Endodermal cell (in vitro differentiated cells): ENCODE data around the gene HOXD12. TPM values are rescaled to one million over a fixed set of nuclear protein-coding genes. Genes with fewer than 3 reads are reported as not detected.

Source experiments
- DNase-seq: peaks from one replicate; pipeline ENCODE4 v3.0.0-alpha.2; 2017
- H3K27ac ChIP-seq: 2 replicates; pipeline ENCODE4 v1.5.1; 2013; ENCODE audit warnings: mild to moderate bottlenecking, low read depth, low read length, moderate library complexity
- H3K27me3 ChIP-seq: 2 replicates; pipeline ENCODE4 v1.6.1; 2013; ENCODE audit warnings: mild to moderate bottlenecking, low read length, moderate library complexity; ENCODE audit not compliant: insufficient read depth, control insufficient read depth, poor library complexity, severe bottlenecking
- H3K36me3 ChIP-seq: 2 replicates; pipeline ENCODE4 v1.7.0; 2013; ENCODE audit warnings: mild to moderate bottlenecking, low read length, moderate library complexity; ENCODE audit not compliant: control insufficient read depth, insufficient read depth
- H3K4me1 ChIP-seq: one replicate; pipeline ENCODE4 v1.7.0; 2013; ENCODE audit warnings: low read length; ENCODE audit not compliant: control insufficient read depth, insufficient read depth
- H3K4me3 ChIP-seq: 2 replicates; pipeline ENCODE4 v1.5.1; 2013; ENCODE audit warnings: mild to moderate bottlenecking, low read length, moderate library complexity
- H3K9ac ChIP-seq: 2 replicates; pipeline ENCODE4 v1.6.1; 2013; ENCODE audit warnings: mild to moderate bottlenecking, low read length, moderate library complexity; ENCODE audit not compliant: poor library complexity, severe bottlenecking; ENCODE audit errors: extremely low read depth
- H3K9me3 ChIP-seq: 2 replicates; pipeline ENCODE4 v1.6.1; 2013; ENCODE audit warnings: mild to moderate bottlenecking, low read length, moderate library complexity; ENCODE audit not compliant: control insufficient read depth
- H3K27ac Mint-ChIP-seq: 2 replicates; pipeline ENCODE4 v1.8.0; 2020; ENCODE audit warnings: mixed read lengths
- H3K27me3 Mint-ChIP-seq: 2 replicates; pipeline ENCODE4 v1.8.0; 2021; ENCODE audit warnings: mild to moderate bottlenecking, mixed read lengths; ENCODE audit not compliant: insufficient read depth
- H3K36me3 Mint-ChIP-seq: 2 replicates; pipeline ENCODE4 v1.8.0; 2020; ENCODE audit warnings: low read depth, mixed read lengths
- H3K4me1 Mint-ChIP-seq: 2 replicates; pipeline ENCODE4 v1.8.0; 2020; ENCODE audit warnings: mixed read lengths
- H3K4me3 Mint-ChIP-seq: 2 replicates; pipeline ENCODE4 v1.8.0; 2020; ENCODE audit warnings: mild to moderate bottlenecking, moderate library complexity, mixed read lengths
- H3K9me3 Mint-ChIP-seq: 2 replicates; pipeline ENCODE4 v1.8.0; 2020; ENCODE audit warnings: mild to moderate bottlenecking, mixed read lengths
- WGBS, 2 experiments: methylation state at CpG; one replicate each; pipeline versions ENCODE4 v1.1.5 to v1.1.7; 2013; ENCODE audit warnings: missing lambda C conversion rate in 2 of 2, mixed read lengths in 1 of 2; ENCODE audit not compliant: insufficient coverage in 1 of 2, insufficient read length in 1 of 2; 5-methylcytosine and 5-hydroxymethylcytosine counted together
- total RNA-seq, 2 donors: library from RNA; stranded (reverse); fragmentation: NEBNext Ultra II Directional in 1 of 2; extraction: Animal tissue kit (Norgen Biotek cat#: 25700) in 1 of 2; gene quantifications; 2 replicates in 1 of 2; 3 replicates in 1 of 2; pipeline ENCODE4 v1.2.1, GENCODE V29; 2021
- TF ChIP-seq, protein P1 (sequence below): fragments of 200-600 bp; sonication (generic); conservative IDR thresholded peaks from 2 replicates; pipeline ENCODE4 v1.5.0; 2021; ENCODE audit warnings: antibody characterized with exemption, mild to moderate bottlenecking

The HOXD12 gene
- total RNA-seq, 2 donors from 2014 or later: not detected

GRCh38 chr2:176085861-176086771 lies 13.5 kb upstream of the HOXD12 start:
- H3K36me3 ChIP-seq: no peaks in the 10 kb centered on the region
- peak overlapping the region; percentile 64 for H3K4me3 ChIP-seq
- no peak overlapping the region for H3K9ac ChIP-seq
- Mint-ChIP-seq H3K27ac (no peak overlapping the region), H3K9me3 (peaks cover 3% of the 10 kb centered on the region), H3K36me3 (no peaks in the 10 kb centered on the region), H3K27me3 (peaks cover 100% of the 10 kb centered on the region), H3K4me3 (peak overlapping the region; percentile 46), H3K4me1 (peaks cover 44% of the 10 kb centered on the region)
- no peak overlapping the region for H3K27ac ChIP-seq
- 1 to 2% methylated on average over 27 to 46 of the region's 46 CpGs for WGBS, 2 experiments
- DNase-seq: peak; percentile 88
- TF ChIP-seq, protein P1, sequence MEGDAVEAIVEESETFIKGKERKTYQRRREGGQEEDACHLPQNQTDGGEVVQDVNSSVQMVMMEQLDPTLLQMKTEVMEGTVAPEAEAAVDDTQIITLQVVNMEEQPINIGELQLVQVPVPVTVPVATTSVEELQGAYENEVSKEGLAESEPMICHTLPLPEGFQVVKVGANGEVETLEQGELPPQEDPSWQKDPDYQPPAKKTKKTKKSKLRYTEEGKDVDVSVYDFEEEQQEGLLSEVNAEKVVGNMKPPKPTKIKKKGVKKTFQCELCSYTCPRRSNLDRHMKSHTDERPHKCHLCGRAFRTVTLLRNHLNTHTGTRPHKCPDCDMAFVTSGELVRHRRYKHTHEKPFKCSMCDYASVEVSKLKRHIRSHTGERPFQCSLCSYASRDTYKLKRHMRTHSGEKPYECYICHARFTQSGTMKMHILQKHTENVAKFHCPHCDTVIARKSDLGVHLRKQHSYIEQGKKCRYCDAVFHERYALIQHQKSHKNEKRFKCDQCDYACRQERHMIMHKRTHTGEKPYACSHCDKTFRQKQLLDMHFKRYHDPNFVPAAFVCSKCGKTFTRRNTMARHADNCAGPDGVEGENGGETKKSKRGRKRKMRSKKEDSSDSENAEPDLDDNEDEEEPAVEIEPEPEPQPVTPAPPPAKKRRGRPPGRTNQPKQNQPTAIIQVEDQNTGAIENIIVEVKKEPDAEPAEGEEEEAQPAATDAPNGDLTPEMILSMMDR: peak; percentile 78
- H3K4me1 ChIP-seq: peaks cover 12% of the 10 kb centered on the region
- H3K27me3 ChIP-seq: peaks cover 98% of the 10 kb centered on the region
- peaks cover 5% of the 10 kb centered on the region for H3K9me3 ChIP-seq

GRCh38 chr2:176087330-176088047 lies 12.1 kb upstream of the HOXD12 start:
- Mint-ChIP-seq H3K4me1 (peaks cover 51% of the 10 kb centered on the region), H3K4me3 (peak overlapping the region; percentile 54), H3K27ac (no peak overlapping the region), H3K36me3 (no peaks in the 10 kb centered on the region), H3K27me3 (peaks cover 98% of the 10 kb centered on the region), H3K9me3 (no peaks in the 10 kb centered on the region)
- Histone ChIP-seq H3K4me1 (peaks cover 12% of the 10 kb centered on the region), H3K36me3 (no peaks in the 10 kb centered on the region), H3K9ac (no peak overlapping the region), H3K4me3 (peak overlapping the region; percentile 61), H3K27me3 (peaks cover 98% of the 10 kb centered on the region), H3K9me3 (peaks cover 5% of the 10 kb centered on the region), H3K27ac (no peak overlapping the region)
- 18 to 21% methylated on average over 23 to 29 of the region's 29 CpGs for WGBS, 2 experiments
- peak; percentile 45 for DNase-seq
- TF ChIP-seq, protein P1: no peak

DNA sequence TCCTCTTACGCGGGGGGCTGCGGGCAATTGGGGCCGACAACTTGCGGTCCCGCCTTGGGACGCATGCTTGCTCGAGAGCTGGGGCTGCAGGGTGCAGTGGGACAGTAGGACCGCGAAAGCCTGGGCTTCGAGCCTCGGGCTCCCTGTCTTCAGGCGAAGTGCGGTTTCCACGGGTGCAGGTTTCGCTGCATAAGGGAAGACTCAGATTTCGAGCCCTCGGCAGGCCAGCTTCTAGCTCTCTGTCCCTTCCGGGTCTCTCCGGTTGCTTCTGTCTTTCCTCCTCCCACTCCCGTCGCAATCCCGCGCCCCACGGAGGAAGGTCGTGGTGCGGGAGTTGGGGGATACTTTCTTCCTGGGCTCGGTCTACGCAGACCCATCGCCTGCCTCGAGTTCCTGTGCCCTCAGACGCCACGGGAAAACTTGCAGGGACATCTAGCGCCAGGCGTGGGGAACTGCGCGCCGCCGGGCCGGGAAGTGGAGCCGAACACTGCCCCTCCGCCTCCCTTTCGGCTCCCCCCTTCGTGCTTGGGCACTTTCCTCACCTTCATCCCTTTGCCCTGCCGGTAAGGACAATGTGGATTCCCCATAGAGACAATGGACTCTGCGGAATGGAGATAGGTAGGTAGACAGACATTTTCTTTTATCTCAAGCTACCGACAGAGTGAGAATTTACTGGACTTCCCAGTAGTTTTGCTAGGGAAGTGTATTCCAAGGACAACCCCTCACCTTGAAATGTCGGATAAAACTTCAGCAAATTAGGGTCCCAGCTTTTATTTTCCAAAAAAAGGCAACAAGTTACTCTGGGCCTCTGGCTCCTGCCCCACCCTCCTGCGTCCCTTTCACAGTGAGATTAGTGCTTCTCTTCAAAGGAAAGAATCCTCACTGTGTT lies 11.3 kb upstream of the HOXD12 start:
- Histone ChIP-seq H3K4me3 (peak overlapping the region; percentile 61), H3K4me1 (peaks cover 12% of the 10 kb centered on the region), H3K36me3 (no peaks in the 10 kb centered on the region), H3K9me3 (peaks cover 5% of the 10 kb centered on the region), H3K27ac (no peak overlapping the region), H3K9ac (no peak overlapping the region), H3K27me3 (peaks cover 97% of the 10 kb centered on the region)
- WGBS, 2 experiments: 2 to 8% methylated on average over 13 to 49 of the region's 49 CpGs
- no peaks in the 10 kb centered on the region for H3K36me3 Mint-ChIP-seq
- H3K4me1 Mint-ChIP-seq: peaks cover 44% of the 10 kb centered on the region
- H3K9me3 Mint-ChIP-seq: no peaks in the 10 kb centered on the region
- peak overlapping the region; percentile 54 for H3K4me3 Mint-ChIP-seq
- TF ChIP-seq, protein P1: peak; percentile 77
- H3K27ac Mint-ChIP-seq: no peak overlapping the region
- DNase-seq: peak; percentile 92
- peaks cover 96% of the 10 kb centered on the region for H3K27me3 Mint-ChIP-seq
